GM23338 (cell line): ENCODE data around the gene TRPM3. TPM values are rescaled to one million over a fixed set of nuclear protein-coding genes. Genes with fewer than 3 reads are reported as not detected.

Experiments used
- ATAC-seq: fragments of 200-7000 bp; cut with Tn5 transposase; 3 replicates; pipeline ENCODE4 v1.9.1; 2020
- DNase-seq: peaks from one replicate; pipeline ENCODE4 v3.0.0-alpha.2; 2015; ENCODE audit warnings: low spot score
- H2AFZ ChIP-seq: fragments of 200-600 bp; sonication (generic); 2 replicates; pipeline ENCODE4 v1.8.0; 2016; ENCODE audit warnings: antibody characterized with exemption, mild to moderate bottlenecking, moderate library complexity
- H3F3A ChIP-seq: fragments of 200-600 bp; sonication (generic); replicated peaks from 2 replicates; pipeline ENCODE4 v1.8.0; 2017; ENCODE audit warnings: antibody characterized with exemption, mixed run types, low read depth
- H3K27ac ChIP-seq: fragments of 200-600 bp; sonication (generic); 2 replicates; pipeline ENCODE4 v1.6.1; 2016; ENCODE audit warnings: low read depth
- H3K27me3 ChIP-seq: fragments of 200-600 bp; sonication (generic); 2 replicates; pipeline ENCODE4 v1.8.0; 2016; ENCODE audit warnings: mild to moderate bottlenecking, mixed run types, moderate library complexity; ENCODE audit not compliant: insufficient read depth
- H3K36me3 ChIP-seq: fragments of 200-600 bp; sonication (generic); 2 replicates; pipeline ENCODE4 v1.8.0; 2016; ENCODE audit warnings: mild to moderate bottlenecking; ENCODE audit not compliant: insufficient read depth
- H3K4me1 ChIP-seq: fragments of 200-600 bp; sonication (generic); 2 replicates; pipeline ENCODE4 v1.8.0; 2016; ENCODE audit warnings: mild to moderate bottlenecking, moderate library complexity; ENCODE audit not compliant: insufficient read depth
- H3K4me2 ChIP-seq: fragments of 200-600 bp; sonication (generic); 2 replicates; pipeline ENCODE4 v1.7.1; 2017; ENCODE audit warnings: mixed run types
- H3K4me3 ChIP-seq: fragments of 200-600 bp; sonication (generic); 2 replicates; pipeline ENCODE4 v1.6.1; 2016; ENCODE audit warnings: mixed run types
- H3K79me2 ChIP-seq: fragments of 200-600 bp; sonication (generic); replicated peaks from 2 replicates; pipeline ENCODE4 v1.8.0; 2017; ENCODE audit warnings: mild to moderate bottlenecking; ENCODE audit not compliant: insufficient read depth
- H3K9me2 ChIP-seq: fragments of 200-600 bp; sonication (generic); 2 replicates; pipeline ENCODE4 v1.8.0; 2017; ENCODE audit not compliant: insufficient read depth
- H4K20me1 ChIP-seq: fragments of 200-600 bp; sonication (generic); replicated peaks from 2 replicates; pipeline ENCODE4 v1.8.0; 2017; ENCODE audit warnings: mild to moderate bottlenecking; ENCODE audit not compliant: insufficient read depth
- H3K27ac Mint-ChIP-seq: 2 replicates; pipeline ENCODE4 v1.8.0; 2020; ENCODE audit warnings: inconsistent platforms, mild to moderate bottlenecking, moderate library complexity, mixed read lengths
- H3K27me3 Mint-ChIP-seq: 3 replicates; pipeline ENCODE4 v1.8.0; 2022; ENCODE audit warnings: low read depth, mild to moderate bottlenecking, moderate library complexity, mixed read lengths, inconsistent platforms; ENCODE audit not compliant: insufficient read depth, poor library complexity
- H3K36me3 Mint-ChIP-seq: 3 replicates; pipeline ENCODE4 v1.8.0; 2021; ENCODE audit warnings: low read depth, mild to moderate bottlenecking, inconsistent platforms, moderate library complexity, mixed read lengths
- H3K4me1 Mint-ChIP-seq: 3 replicates; pipeline ENCODE4 v1.8.0; 2020; ENCODE audit warnings: mild to moderate bottlenecking, inconsistent platforms, mixed read lengths
- H3K4me3 Mint-ChIP-seq: 3 replicates; pipeline ENCODE4 v1.8.0; 2021; ENCODE audit warnings: moderate library complexity, mild to moderate bottlenecking, inconsistent platforms, mixed read lengths
- H3K9me3 Mint-ChIP-seq: 3 replicates; pipeline ENCODE4 v1.8.0; 2020; ENCODE audit warnings: moderate library complexity, mild to moderate bottlenecking, inconsistent platforms, mixed read lengths
- ETS1 ChIP-seq: IDR thresholded peaks from 2 replicates; pipeline ENCODE4 v1.6.1; 2016; ENCODE audit warnings: antibody characterized with exemption
- EZH2phosphoT487 ChIP-seq: fragments of 200-600 bp; sonication (generic); IDR thresholded peaks from one replicate; pipeline ENCODE4 v1.8.1; 2018; ENCODE audit warnings: antibody characterized with exemption; ENCODE audit not compliant: unreplicated experiment
- NANOG ChIP-seq: IDR thresholded peaks from 2 replicates; pipeline ENCODE4 v1.6.1; 2016; ENCODE audit warnings: antibody characterized with exemption, borderline replicate concordance
- POLR2AphosphoS5 ChIP-seq: IDR thresholded peaks from 2 replicates; pipeline ENCODE4 v1.6.1; 2016; ENCODE audit warnings: antibody characterized with exemption, low read depth
- REST ChIP-seq: IDR thresholded peaks from one replicate; pipeline ENCODE4 v1.6.1; 2018; ENCODE audit warnings: antibody characterized with exemption; ENCODE audit not compliant: unreplicated experiment
- ZNF114 ChIP-seq: fragments of 250-450 bp; sonication (Bioruptor Pico); IDR thresholded peaks from 2 replicates; pipeline ENCODE4 v1.5.0; 2020; ENCODE audit warnings: mild to moderate bottlenecking, moderate library complexity
- ZNF462 ChIP-seq: fragments of 250-450 bp; sonication (Bioruptor Pico); IDR thresholded peaks from 2 replicates; pipeline ENCODE4 v1.5.0; 2020; ENCODE audit warnings: mild to moderate bottlenecking, moderate library complexity
- polyA plus RNA-seq: library from polyadenylated mRNA; unstranded; fragments of >200 nt; fragmentation: Nextera tagmentation; extraction: Ambion mirVana; gene quantifications from 2 replicates; pipeline ENCODE4 v1.2.1, GENCODE V29; 2016
- total RNA-seq: library from RNA; depleted of rRNA; stranded (reverse); fragments of >200 nt; shearing (Covaris generic); gene quantifications from 2 replicates; pipeline ENCODE4 v1.2.3, GENCODE V29; 2014

The TRPM3 gene
- total and polyA plus RNA-seq, 2 experiments from 2014 or later = 2.8 to 8.2 TPM

- no peaks in the 10 kb centered on the region for H3K27me3 ChIP-seq
- H3F3A ChIP-seq = no peaks in the 10 kb centered on the region
- ATAC-seq (no peak), DNase-seq (no peak)
- Mint-ChIP-seq H3K36me3 (no peaks in the 10 kb centered on the region), H3K9me3 (no peaks in the 10 kb centered on the region), H3K27ac (no peak overlapping the region), H3K4me1 (peaks cover 26% of the 10 kb centered on the region), H3K27me3 (peaks cover 2% of the 10 kb centered on the region), H3K4me3 (no peak overlapping the region)
- no peak for TF ChIP-seq REST
- TF ChIP-seq EZH2phosphoT487 = no peak
- TF ChIP-seq ETS1 = no peak
- TF ChIP-seq POLR2AphosphoS5 = no peak
- TF ChIP-seq ZNF114 (CRISPR knock-in tag) = no peak
- no peaks in the 10 kb centered on the region for H3K36me3 ChIP-seq
- H3K4me3 ChIP-seq = no peak overlapping the region
- no peak overlapping the region for H3K27ac ChIP-seq
- H2AFZ ChIP-seq = no peak overlapping the region
- H3K79me2 ChIP-seq = no peaks in the 10 kb centered on the region
- no peak overlapping the region for H3K4me2 ChIP-seq
- H3K9me2 ChIP-seq = no peaks in the 10 kb centered on the region
- H3K4me1 ChIP-seq = peaks cover 5% of the 10 kb centered on the region; the same call in 1 of the 2 replicates
- H4K20me1 ChIP-seq = no peaks in the 10 kb centered on the region
These were observed 294.9 kb downstream of the TRPM3 start for GRCh38 chr9:70826562-70826961.

GRCh38 chr9:70823284-70823683 lies 298.1 kb downstream of the TRPM3 start:
- no peaks in the 10 kb centered on the region for H3K36me3 Mint-ChIP-seq
- ATAC-seq (peak; percentile 39; the same call in 1 of the 3 replicates), DNase-seq (no peak)
- Histone ChIP-seq H3K27me3 (no peaks in the 10 kb centered on the region), H3K79me2 (no peaks in the 10 kb centered on the region), H3K4me3 (no peak overlapping the region), H2AFZ (no peak overlapping the region), H3K27ac (no peak overlapping the region), H4K20me1 (no peaks in the 10 kb centered on the region), H3K36me3 (no peaks in the 10 kb centered on the region), H3K4me1 (no peaks in the 10 kb centered on the region), H3K9me2 (no peaks in the 10 kb centered on the region), H3F3A (no peaks in the 10 kb centered on the region), H3K4me2 (no peak overlapping the region)
- H3K4me3 Mint-ChIP-seq = no peak overlapping the region
- no peaks in the 10 kb centered on the region for H3K9me3 Mint-ChIP-seq
- no peak overlapping the region for H3K27ac Mint-ChIP-seq
- H3K27me3 Mint-ChIP-seq = peaks cover 2% of the 10 kb centered on the region
- H3K4me1 Mint-ChIP-seq = peaks cover 19% of the 10 kb centered on the region
- no peak for TF ChIP-seq ZNF462 (CRISPR knock-in tag)
- TF ChIP-seq NANOG = no peak
- no peak for TF ChIP-seq REST
- no peak for TF ChIP-seq POLR2AphosphoS5
